Loucy (cell line): ENCODE results near the gene FRMD4A.

ENCODE experiments used
- H2AFZ ChIP-seq: fragments of 200-600 bp; sonication (generic); 2 replicates; pipeline ENCODE4 v1.6.0; 2016; ENCODE audit warnings: antibody characterized with exemption, mild to moderate bottlenecking, low read length, moderate library complexity
- H3F3A ChIP-seq: fragments of 200-600 bp; 2 replicates; pipeline ENCODE4 v1.6.0; 2016; ENCODE audit warnings: antibody characterized with exemption, low read depth, mild to moderate bottlenecking
- H3K27me3 ChIP-seq: fragments of 200-600 bp; sonication (generic); 2 replicates; pipeline ENCODE4 v1.6.1; 2014; ENCODE audit warnings: low read length, mild to moderate bottlenecking; ENCODE audit not compliant: insufficient read depth, poor library complexity, severe bottlenecking
- H3K36me3 ChIP-seq: fragments of 200-600 bp; sonication (generic); 2 replicates; pipeline ENCODE4 v1.6.1; 2016; ENCODE audit warnings: low read length; ENCODE audit not compliant: insufficient read depth
- H3K4me1 ChIP-seq: fragments of 200-600 bp; sonication (generic); 2 replicates; pipeline ENCODE4 v1.5.1; 2014; ENCODE audit warnings: low read length, mild to moderate bottlenecking; ENCODE audit not compliant: insufficient read depth, poor library complexity, severe bottlenecking
- H3K4me2 ChIP-seq: fragments of 200-600 bp; sonication (generic); 2 replicates; pipeline ENCODE4 v1.6.0; 2014; ENCODE audit warnings: antibody characterized with exemption, low read length, low read depth, mild to moderate bottlenecking; ENCODE audit not compliant: poor library complexity, severe bottlenecking
- H3K4me3 ChIP-seq: fragments of 200-600 bp; sonication (generic); 2 replicates; pipeline ENCODE4 v1.5.1; 2014; ENCODE audit warnings: low read length, mild to moderate bottlenecking, mixed read lengths; ENCODE audit not compliant: poor library complexity, severe bottlenecking
- H3K79me2 ChIP-seq: fragments of 200-600 bp; sonication (generic); 2 replicates; pipeline ENCODE4 v1.6.1; 2014; ENCODE audit warnings: low read length; ENCODE audit not compliant: insufficient read depth
- H3K9ac ChIP-seq: fragments of 200-600 bp; sonication (generic); 2 replicates; pipeline ENCODE4 v1.6.0; 2014; ENCODE audit warnings: mild to moderate bottlenecking, low read depth, low read length, moderate library complexity; ENCODE audit not compliant: poor library complexity, severe bottlenecking
- H3K9me2 ChIP-seq: fragments of 200-600 bp; sonication (generic); replicated peaks from 2 replicates; pipeline ENCODE4 v1.6.1; 2016; ENCODE audit warnings: low read depth, low read length, mixed read lengths
- H3K9me3 ChIP-seq: fragments of 200-600 bp; sonication (generic); 2 replicates; pipeline ENCODE4 v1.6.1; 2014; ENCODE audit warnings: mild to moderate bottlenecking, antibody characterized with exemption, low read length, low read depth; ENCODE audit not compliant: insufficient read depth
- H4K20me1 ChIP-seq: fragments of 200-600 bp; sonication (generic); 2 replicates; pipeline ENCODE4 v1.6.0; 2014; ENCODE audit warnings: antibody characterized with exemption, low read length, mild to moderate bottlenecking; ENCODE audit not compliant: insufficient read depth, poor library complexity, severe bottlenecking
- EZH2phosphoT487 ChIP-seq: fragments of 200-600 bp; IDR thresholded peaks from 2 replicates; pipeline ENCODE4 v1.6.1; 2018; ENCODE audit warnings: antibody characterized with exemption, mild to moderate bottlenecking, moderate library complexity, borderline replicate concordance
- TF ChIP-seq, protein P1 (sequence below): fragments of 200-600 bp; sonication (generic); conservative IDR thresholded peaks from 2 replicates; pipeline ENCODE4 v1.5.1; 2014; ENCODE audit warnings: mild to moderate bottlenecking, antibody characterized with exemption, low read length

The FRMD4A gene

DNA sequence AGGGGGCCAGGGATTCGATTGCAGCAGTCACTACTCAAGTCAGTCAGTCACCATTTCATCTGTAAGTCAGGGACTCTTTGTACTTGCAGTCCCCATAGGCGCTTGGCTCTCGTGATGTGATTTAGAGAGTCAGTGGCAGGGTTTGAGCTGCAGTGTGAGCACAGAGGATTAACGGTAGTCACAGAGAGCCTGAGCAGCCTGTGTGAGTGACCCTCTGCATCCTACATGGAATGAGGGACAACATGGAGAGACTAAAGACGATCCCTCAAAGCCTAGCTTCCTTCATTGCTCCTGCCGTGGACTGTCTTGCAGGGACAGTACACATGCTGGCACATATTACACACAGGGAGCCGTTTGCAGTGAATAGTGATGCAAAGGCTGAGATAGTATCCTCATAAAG lies 687.7 kb downstream of the FRMD4A start:
- Histone ChIP-seq H3F3A (no peaks in the 10 kb centered on the region), H3K4me1 (peaks cover 3% of the 10 kb centered on the region), H2AFZ (no peak overlapping the region), H4K20me1 (no peaks in the 10 kb centered on the region), H3K9me3 (peaks cover 5% of the 10 kb centered on the region; the same call in 1 of the 2 replicates), H3K79me2 (no peaks in the 10 kb centered on the region), H3K9me2 (no peaks in the 10 kb centered on the region), H3K9ac (no peak overlapping the region), H3K4me3 (no peak overlapping the region), H3K4me2 (no peak overlapping the region), H3K36me3 (peaks cover 4% of the 10 kb centered on the region; the same call in 1 of the 2 replicates), H3K27me3 (no peaks in the 10 kb centered on the region)
- TF ChIP-seq EZH2phosphoT487, result no peak
- TF ChIP-seq, protein P1, sequence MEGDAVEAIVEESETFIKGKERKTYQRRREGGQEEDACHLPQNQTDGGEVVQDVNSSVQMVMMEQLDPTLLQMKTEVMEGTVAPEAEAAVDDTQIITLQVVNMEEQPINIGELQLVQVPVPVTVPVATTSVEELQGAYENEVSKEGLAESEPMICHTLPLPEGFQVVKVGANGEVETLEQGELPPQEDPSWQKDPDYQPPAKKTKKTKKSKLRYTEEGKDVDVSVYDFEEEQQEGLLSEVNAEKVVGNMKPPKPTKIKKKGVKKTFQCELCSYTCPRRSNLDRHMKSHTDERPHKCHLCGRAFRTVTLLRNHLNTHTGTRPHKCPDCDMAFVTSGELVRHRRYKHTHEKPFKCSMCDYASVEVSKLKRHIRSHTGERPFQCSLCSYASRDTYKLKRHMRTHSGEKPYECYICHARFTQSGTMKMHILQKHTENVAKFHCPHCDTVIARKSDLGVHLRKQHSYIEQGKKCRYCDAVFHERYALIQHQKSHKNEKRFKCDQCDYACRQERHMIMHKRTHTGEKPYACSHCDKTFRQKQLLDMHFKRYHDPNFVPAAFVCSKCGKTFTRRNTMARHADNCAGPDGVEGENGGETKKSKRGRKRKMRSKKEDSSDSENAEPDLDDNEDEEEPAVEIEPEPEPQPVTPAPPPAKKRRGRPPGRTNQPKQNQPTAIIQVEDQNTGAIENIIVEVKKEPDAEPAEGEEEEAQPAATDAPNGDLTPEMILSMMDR, result no peak

DNA sequence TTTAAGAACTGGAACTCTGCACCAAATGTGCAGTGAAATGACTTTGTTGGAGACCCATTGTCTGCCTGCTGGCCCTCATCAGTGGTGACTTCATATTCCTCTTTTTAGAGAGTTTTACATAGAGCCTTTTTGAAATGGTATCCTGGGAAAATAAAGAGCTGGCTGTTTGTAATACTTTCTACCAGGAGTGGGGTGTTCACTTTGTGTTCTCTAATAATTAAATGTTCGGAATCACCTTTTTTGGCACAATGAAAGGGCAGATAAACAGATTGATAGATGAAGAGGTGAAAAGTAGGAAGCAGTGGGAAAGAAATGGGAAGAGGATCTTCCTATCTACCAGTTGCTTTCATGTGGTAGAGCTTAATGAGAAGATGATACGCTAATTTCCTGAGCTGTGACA lies 688.4 kb downstream of the FRMD4A start:
- no peak for TF ChIP-seq EZH2phosphoT487
- TF ChIP-seq, protein P1, result no peak
- Histone ChIP-seq H3K36me3 (peaks cover 4% of the 10 kb centered on the region; the same call in 1 of the 2 replicates), H3K4me1 (no peaks in the 10 kb centered on the region), H2AFZ (no peak overlapping the region), H3K9me3 (peaks cover 5% of the 10 kb centered on the region; the same call in 1 of the 2 replicates), H3K9me2 (no peaks in the 10 kb centered on the region), H3K79me2 (no peaks in the 10 kb centered on the region), H3K4me2 (no peak overlapping the region), H3K4me3 (no peak overlapping the region), H4K20me1 (no peaks in the 10 kb centered on the region), H3F3A (no peaks in the 10 kb centered on the region), H3K27me3 (no peaks in the 10 kb centered on the region), H3K9ac (no peak overlapping the region)

DNA sequence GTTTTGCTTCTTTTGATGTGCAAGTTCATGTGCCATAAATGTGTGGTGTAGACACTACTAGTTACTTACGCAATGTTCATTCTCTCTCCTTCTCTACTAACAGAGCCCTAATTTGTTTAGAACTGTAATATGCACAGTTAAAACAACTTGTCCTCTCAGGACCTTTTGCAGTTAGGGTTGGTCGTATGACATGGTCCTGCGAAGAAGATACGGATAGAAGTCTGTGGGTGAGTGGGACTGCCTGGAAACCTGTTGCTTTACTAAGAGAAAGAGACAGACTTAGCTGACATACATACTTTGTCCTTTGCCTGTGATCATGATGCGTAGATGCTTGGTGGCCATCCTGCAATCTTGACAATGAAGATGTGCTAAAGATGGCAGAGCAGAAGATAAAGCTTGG lies 692.8 kb downstream of the FRMD4A start:
- H3K4me1 ChIP-seq, result no peaks in the 10 kb centered on the region
- no peak for TF ChIP-seq EZH2phosphoT487
- TF ChIP-seq, protein P1, result no peak
- no peak overlapping the region for H3K4me3 ChIP-seq
- H3K9ac ChIP-seq, result no peak overlapping the region
- no peaks in the 10 kb centered on the region for H3F3A ChIP-seq
- H4K20me1 ChIP-seq, result no peaks in the 10 kb centered on the region
- H3K27me3 ChIP-seq, result no peaks in the 10 kb centered on the region
- H3K4me2 ChIP-seq, result no peak overlapping the region
- H3K9me2 ChIP-seq, result no peaks in the 10 kb centered on the region
- H3K36me3 ChIP-seq, result no peaks in the 10 kb centered on the region; the same call in 1 of the 2 replicates
- H3K79me2 ChIP-seq, result no peaks in the 10 kb centered on the region
- peaks cover 5% of the 10 kb centered on the region; the same call in 1 of the 2 replicates for H3K9me3 ChIP-seq
- no peak overlapping the region for H2AFZ ChIP-seq
